NCI-H748 (cell line): Measurements from ENCODE around the gene HDHD5.

Experiments used
- DNase-seq: peaks from one replicate; lab custom pipeline; 2025; ENCODE audit not compliant: unreplicated experiment; lab: John Stamatoyannopoulos, UW

Gene HDHD5

DNA sequence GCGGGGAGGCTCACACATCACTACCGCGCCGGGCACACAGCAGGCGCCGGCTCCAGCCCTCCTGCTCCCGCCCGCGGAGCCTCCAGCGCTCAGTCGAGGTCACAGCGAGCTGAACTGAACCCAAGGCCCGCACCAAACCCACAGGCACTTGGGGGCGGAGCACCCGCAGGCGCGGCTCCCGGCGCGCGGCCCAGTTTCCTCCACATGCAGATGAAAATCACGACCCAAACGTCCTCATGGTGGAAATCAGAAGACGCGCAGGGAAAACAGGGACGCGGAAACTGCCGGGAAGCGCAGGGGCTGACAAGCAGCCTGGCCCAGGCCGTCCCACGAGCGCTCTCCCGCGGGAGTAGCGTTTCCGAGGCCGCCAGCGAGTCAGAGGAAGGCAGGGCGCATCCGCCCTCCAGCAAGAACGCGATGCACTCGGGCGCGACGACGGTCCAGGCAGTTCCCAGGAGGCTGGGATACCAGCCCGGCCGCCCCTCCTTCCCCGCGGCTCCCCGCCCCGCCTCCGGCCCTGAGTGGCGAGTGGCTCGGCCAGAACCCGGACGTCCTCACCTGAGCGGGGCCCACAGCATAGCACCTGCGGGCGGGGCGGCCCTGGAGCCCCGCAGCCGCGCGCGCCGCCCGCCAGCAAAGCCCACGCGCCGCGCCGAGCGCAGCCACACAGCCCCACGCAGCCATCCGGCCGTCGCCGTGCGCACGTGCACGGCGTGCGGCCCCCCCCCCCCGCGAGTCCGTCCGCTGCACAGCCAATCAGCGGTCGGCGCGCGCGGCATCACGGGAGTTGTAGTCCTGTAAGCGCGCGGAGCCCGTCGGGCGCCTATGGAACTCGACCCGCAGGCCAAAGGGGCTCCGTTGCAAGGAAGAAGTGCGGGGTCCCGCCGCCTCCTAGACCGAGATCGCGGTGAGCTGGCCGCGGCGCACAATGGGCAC is at the start of gene HDHD5:
TSS of gene HDHD5 (minus strand) at position 710 of the 936 bp plus-strand sequence. CDS start at position 684, 26 bp downstream.
- peak; percentile 87 for DNase-seq

DNA sequence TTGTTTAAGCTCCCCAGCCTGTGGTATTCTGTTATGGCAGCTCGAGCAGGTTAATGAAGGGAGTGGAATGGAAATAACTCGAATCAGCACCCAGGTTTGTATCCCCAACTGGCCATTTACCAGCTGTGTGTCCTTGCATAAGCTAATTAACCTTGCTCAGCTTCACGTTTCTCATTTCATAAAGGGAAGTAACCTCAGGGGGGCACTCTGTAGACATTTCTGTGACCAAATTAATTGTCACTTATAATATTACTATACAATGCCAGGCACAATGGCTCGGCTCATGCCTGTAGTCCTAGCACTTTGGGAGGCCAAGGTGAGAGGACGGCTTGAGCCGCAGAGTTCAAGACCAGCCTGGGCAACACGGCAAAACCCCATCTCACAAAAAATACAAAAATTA is 46.4 kb upstream of the HDHD5 start:
- peak; percentile 45 for DNase-seq

- no peak for DNase-seq
Observed at GRCh38 chr22:17201285-17201945, 42.3 kb upstream of the HDHD5 start.

GRCh38 chr22:17199003-17199731 is 40.1 kb upstream of the HDHD5 start:
- DNase-seq = no peak

- DNase-seq = peak; percentile 63
Observed at GRCh38 chr22:17198170-17199002, 39.3 kb upstream of the HDHD5 start.

- DNase-seq = no peak
Observed at GRCh38 chr22:17194213-17194612, 35.1 kb upstream of the HDHD5 start.

DNA sequence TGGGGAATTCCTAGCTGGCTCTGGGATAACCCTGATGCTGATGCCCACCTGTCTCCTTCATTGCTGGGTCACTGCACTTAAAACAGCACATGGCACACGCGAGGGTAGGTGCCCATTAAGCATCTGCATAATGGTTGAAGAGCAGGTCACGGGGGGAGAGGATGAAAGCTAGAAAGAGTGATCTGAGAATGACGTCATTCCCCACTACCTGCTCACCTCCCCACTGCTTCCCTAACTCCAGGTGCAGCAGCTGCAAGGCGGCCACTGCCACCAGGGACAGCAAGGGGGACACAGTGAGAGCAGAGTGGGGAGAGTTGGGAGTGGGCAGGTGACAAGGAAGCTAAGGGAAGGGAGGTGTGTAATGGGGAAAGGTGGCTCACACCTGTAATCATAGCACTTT is 33.1 kb upstream of the HDHD5 start:
- DNase-seq = peak; percentile 38

DNA sequence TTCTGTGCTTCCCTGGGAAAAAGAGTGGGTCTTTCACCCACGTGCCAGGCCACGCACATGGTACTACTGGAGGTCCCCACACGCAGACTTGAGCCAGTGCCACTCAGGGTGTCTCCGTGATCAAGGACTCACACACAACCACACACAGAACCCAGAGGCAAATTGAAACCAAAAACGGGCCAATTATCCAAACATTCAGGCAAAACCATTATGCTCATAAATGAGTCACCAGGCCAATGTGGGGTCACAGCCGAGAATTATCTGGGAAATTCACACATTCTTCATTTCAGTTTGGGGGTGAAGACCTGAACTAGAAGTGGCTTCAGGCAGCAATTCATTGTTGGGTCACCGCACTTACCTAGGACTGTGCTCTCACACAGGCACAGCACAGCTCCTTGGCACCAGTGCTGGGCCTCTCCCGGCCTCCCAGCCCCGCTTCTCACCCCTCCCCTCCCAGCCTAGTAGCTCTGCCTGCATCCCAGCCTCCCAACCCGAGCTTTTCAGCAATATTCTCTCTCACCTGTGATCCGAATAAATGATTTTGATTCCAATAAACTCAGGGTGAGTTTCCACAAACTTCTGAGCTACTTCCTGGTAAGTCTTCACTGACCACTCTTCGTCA is 32.2 kb upstream of the HDHD5 start:
- DNase-seq = no peak

GRCh38 chr22:17190702-17191101 is 31.6 kb upstream of the HDHD5 start:
- DNase-seq = no peak

- DNase-seq = no peak
Observed at GRCh38 chr22:17176715-17177114, 17.6 kb upstream of the HDHD5 start.

DNA sequence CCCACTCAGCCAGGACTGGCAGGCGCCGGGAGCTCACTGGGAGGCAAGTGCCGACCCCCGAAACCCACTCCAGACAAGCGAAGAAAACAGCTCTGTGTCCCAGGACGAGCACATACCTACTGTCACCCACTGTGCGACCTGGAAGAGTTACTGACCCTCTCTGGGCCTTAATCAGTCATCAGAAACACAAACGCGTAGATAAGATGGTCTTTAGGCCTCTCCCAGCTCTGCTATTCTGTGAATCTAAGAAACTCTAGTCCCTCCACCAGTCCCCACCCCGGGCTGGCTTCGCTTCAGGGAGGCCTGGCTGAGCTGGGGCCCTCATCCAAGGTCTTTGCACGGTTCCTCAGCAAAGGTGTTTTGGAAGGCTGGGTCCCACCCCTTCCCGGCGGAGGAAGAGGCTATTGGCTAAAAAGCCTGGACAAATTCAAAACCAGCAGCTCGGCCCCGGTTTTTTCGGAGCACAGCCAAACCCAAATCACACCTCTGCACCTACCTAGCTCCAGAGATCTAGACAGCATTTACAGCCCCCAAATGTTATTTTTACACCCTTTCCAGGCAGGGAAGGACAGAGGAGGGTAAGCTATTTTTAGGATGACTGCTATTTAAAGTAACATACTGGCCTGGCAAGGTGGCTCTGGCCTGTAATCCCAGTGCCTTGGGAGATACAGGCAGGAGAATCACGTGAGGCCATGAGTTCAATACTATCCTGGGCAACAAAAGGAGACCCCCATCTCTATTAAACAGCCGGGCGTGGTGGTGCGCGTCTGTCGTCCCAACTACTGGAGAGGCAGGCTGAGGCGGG is 13.2 kb upstream of the HDHD5 start:
- no peak for DNase-seq

- peak; percentile 86 for DNase-seq
Observed at GRCh38 chr22:17171153-17172028, 12.3 kb upstream of the HDHD5 start.

- no peak for DNase-seq
Observed at GRCh38 chr22:17167486-17167885, 8.4 kb upstream of the HDHD5 start.

DNA sequence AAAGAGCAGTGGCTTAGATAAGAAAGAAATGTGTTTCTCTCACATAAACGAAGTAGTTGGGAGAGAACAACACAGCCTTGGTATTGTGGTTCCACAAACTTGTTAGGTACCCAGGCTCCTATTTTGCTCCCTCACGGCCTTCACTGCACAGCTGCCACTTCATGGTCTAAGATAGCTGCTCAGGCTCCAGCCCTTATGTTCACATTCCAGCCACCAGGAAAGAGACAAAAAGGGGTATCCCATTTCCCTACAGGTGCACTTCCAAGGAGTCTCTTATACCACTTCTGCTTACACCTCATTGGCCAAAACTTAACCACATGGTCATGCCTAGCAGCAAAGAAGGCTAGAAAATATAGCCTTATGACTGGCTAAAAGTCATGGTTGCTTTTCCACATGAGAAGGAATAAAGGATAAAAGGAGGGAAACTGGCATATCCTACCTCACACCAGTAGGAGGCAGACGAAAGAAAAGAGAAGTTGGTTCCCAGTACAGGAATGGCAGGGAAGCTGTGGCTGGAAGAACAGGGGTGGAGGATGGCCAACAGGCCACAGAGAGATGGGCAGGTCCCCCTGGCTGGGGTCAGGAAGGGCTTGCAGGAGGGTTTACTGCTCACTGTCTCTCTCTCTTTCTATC is 5.4 kb upstream of the HDHD5 start:
- DNase-seq = no peak

DNA sequence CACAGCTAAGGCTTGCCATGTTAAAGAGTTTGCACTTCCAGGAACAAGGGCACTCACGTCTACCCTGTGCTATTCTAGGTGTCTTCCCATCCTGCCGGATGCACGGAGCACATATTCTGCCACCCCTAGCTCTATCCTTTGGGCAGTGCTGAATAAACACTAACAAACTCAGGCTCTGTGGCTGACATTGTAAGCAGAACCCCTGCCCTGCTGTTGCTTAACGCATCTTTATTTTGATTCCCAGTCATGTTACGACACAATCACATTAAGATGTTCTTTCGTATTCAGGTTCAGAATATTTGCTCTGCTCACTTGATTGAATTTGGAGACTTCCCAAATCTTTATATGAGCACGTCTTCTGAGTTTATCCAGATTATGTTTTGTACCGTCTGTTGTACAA is 3.7 kb upstream of the HDHD5 start:
- DNase-seq = no peak

GRCh38 chr22:17161991-17162390 is 2.9 kb upstream of the HDHD5 start:
- DNase-seq = no peak

- peak; percentile 55 for DNase-seq
Observed at GRCh38 chr22:17159504-17159951, 451 bp upstream of the HDHD5 start.

DNA sequence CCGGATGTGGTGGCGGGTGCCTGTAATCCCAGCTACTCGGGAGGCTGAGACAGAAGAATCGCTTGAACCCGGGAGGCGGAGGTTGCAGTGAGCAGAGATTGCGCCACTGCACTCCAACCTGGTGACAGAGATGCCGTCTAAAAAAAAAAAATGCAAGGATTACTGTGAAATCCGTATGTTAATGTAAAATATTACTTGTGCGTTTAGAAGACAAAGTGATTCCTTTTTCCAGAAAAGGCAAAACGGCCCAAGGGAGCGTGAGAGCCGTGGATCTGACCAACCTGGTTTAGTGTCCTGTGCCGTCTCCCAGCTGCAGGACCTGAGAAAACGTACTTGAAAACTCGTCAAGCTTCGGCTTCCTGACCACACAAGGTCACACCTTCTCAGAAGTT is 905 bp downstream of the HDHD5 start:
- no peak for DNase-seq
